Mucosa of descending colon (tissue), 3 donors: Measurements from ENCODE around the gene CYP27A1. TPM values are rescaled to one million over a fixed set of nuclear protein-coding genes. Genes with fewer than 3 reads are reported as not detected.

Source experiments
- ATAC-seq: fragments of 200-7000 bp; cut with Tn5 transposase; one replicate; pipeline ENCODE4 v1.9.1; 2020; ENCODE audit warnings: mild to moderate bottlenecking, moderate library complexity
- DNase-seq, 3 donors: peaks; one replicate each; pipeline ENCODE4 v3.0.0-alpha.2; 2020
- H3K36me3 ChIP-seq: fragments of 200-600 bp; one replicate; pipeline ENCODE4 v1.8.0; 2021; ENCODE audit warnings: low read depth, mild to moderate bottlenecking
- H3K4me1 ChIP-seq: fragments of 200-600 bp; one replicate; pipeline ENCODE4 v1.8.0; 2021; ENCODE audit warnings: low read depth, mild to moderate bottlenecking
- H3K4me3 ChIP-seq: fragments of 200-600 bp; one replicate; pipeline ENCODE4 v1.8.0; 2021; ENCODE audit warnings: mild to moderate bottlenecking
- H3K9me3 ChIP-seq: fragments of 200-600 bp; one replicate; pipeline ENCODE4 v1.8.0; 2021; ENCODE audit warnings: mild to moderate bottlenecking
- CTCF ChIP-seq: fragments of 200-600 bp; IDR thresholded peaks from one replicate; pipeline ENCODE4 v1.8.0; 2022; ENCODE audit warnings: antibody characterized with exemption, mild to moderate bottlenecking
- intact Hi-C, 2 donors: fragments of 100-400 bp; cut with DNase I in 1 of 2; cut with micrococcal nuclease in 1 of 2; formaldehyde crosslinking; loops; one replicate each; pipeline versions ENCODE4 v1.11.0 to v1.11.1; 2022; cut with DNase I, micrococcal nuclease
- total RNA-seq, 3 donors: library from RNA; stranded (reverse); fragmentation: NEBNext Ultra II Directional in 2 of 3; extraction: Animal tissue kit (Norgen Biotek cat#: 25700) in 2 of 3; gene quantifications; one replicate each; pipeline versions ENCODE4 v1.2.1 to v1.2.4, GENCODE V29; 2021 to 2023
- donor health status: DM: no; HTN: no; CAD: no; lungs with moderate emphysema.
- donor health status: DM: no; HTN: no; CAD: no.
- donor health status: DM: no; HTN: yes; CAD: no.

Gene CYP27A1
- total RNA-seq, 3 donors from 2014 or later: 31.0 to 70.0 (median 37.7) TPM

- no peak for TF ChIP-seq CTCF
- ATAC-seq: peak; percentile 77
- H3K36me3 ChIP-seq: no peaks in the 10 kb centered on the region
- intact Hi-C loops: no loop called here
- peak in 1 of 3 donors; percentile 36 for DNase-seq
- H3K9me3 ChIP-seq: peaks cover 11% of the 10 kb centered on the region
- H3K4me3 ChIP-seq: no peak overlapping the region
- peaks cover 7% of the 10 kb centered on the region for H3K4me1 ChIP-seq
Measured at GRCh38 chr2:218806346-218806978, 24.5 kb downstream of the CYP27A1 start.

DNA sequence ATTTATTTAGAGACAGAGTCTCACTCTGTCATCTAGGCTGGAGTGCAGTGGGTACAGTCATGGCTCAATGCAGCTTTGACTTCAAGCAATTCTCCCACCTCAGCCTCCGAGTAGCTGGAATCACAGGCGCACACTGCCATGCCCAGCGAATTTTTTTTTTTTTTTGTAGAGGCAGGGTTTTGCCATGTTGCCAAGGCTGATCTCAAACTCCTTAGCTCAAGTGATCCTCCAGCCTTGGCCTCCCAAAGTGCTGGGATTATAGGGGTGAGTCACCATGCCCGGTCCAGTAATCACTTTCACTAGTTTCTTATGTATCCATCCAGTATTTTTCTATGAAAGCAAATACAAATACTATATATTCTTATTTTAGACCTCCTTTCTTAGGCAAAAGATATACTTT is 25.7 kb downstream of the CYP27A1 start:
- no peaks in the 10 kb centered on the region for H3K36me3 ChIP-seq
- peaks cover 11% of the 10 kb centered on the region for H3K9me3 ChIP-seq
- no peak overlapping the region for H3K4me3 ChIP-seq
- DNase-seq (no peak), ATAC-seq (no peak)
- intact Hi-C loops: no loop called here
- peaks cover 5% of the 10 kb centered on the region for H3K4me1 ChIP-seq
- no peak for TF ChIP-seq CTCF

DNA sequence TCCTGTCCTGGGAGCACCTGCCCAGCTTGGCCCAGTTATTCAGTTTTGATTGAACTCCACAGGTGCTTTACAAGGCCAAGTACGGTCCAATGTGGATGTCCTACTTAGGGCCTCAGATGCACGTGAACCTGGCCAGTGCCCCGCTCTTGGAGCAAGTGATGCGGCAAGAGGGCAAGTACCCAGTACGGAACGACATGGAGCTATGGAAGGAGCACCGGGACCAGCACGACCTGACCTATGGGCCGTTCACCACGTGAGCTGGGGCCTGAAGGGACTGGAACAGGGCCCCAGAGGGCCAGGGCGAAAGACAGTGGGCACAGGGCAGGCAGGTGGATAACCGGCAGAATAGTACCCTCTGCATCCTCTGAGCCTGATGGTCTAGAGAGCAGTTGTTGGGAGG is 27.6 kb downstream of the CYP27A1 start:
- ATAC-seq (no peak), DNase-seq (no peak)
- no peaks in the 10 kb centered on the region for H3K36me3 ChIP-seq
- peaks cover 3% of the 10 kb centered on the region for H3K4me1 ChIP-seq
- TF ChIP-seq CTCF: no peak
- intact Hi-C loops: no loop called here
- no peak overlapping the region for H3K4me3 ChIP-seq
- peaks cover 3% of the 10 kb centered on the region for H3K9me3 ChIP-seq

DNA sequence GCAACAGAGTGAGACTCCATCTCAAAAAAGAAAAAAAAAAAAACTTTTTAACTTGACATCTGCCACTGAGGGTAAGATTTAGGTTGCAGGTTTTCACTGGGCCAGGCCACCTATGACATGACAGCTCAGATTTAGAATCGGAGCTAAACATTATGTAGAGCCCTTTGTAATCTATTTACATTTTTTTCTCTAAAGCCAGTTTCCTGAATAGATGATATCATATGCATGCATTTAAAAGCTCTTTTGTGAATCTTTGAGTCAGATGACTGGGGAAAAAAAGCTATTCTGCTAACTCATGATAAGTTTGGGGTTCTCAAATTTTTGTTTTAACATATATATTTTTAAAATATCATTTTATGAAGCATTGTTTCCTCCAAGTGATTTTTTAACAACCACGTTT is 28.3 kb downstream of the CYP27A1 start:
- intact Hi-C loops: no loop called here
- DNase-seq: no peak
- ATAC-seq: no peak
- Histone ChIP-seq H3K36me3 (no peaks in the 10 kb centered on the region), H3K4me1 (peaks cover 9% of the 10 kb centered on the region), H3K9me3 (no peaks in the 10 kb centered on the region), H3K4me3 (no peak overlapping the region)
- TF ChIP-seq CTCF: no peak

DNA sequence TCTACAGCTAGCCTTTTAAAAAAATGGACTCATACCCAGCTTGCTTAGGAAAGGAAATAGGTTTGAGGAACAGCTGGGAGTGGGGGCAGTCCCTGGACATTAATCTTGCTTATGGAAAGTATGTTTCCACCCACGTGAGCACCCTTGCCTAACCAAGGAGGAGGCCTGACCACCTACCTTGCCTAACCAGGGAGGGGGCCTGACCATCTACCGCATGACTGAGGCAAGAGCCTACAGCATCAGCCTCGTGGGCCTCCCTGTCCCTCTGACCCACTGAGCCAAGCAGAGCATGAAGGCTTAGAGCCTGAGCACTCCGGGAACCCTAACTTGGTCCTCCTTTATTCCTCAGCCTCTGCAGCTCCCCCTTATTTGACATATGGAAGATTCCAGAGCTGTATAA is 29.4 kb downstream of the CYP27A1 start:
- Histone ChIP-seq H3K4me3 (no peak overlapping the region), H3K4me1 (peaks cover 9% of the 10 kb centered on the region), H3K36me3 (no peaks in the 10 kb centered on the region), H3K9me3 (no peaks in the 10 kb centered on the region)
- DNase-seq: no peak
- TF ChIP-seq CTCF: no peak
- no peak for ATAC-seq
- intact Hi-C loops: no loop called here
